Stimulated activated CD4-positive, alpha-beta T cell treated with anti-CD3 and anti-CD28 coated beads, Interleukin-15, amount 100 ng/mL, for 1 hour (primary cell): ENCODE measurements around the gene ATXN1.

Source experiments
- DNase-seq, 2 donors: peaks; one replicate each; pipeline ENCODE4 v3.0.0-alpha.2; 2020; ENCODE audit warnings: low read depth in 1 of 2, low spot score in 1 of 2

The ATXN1 gene

DNA sequence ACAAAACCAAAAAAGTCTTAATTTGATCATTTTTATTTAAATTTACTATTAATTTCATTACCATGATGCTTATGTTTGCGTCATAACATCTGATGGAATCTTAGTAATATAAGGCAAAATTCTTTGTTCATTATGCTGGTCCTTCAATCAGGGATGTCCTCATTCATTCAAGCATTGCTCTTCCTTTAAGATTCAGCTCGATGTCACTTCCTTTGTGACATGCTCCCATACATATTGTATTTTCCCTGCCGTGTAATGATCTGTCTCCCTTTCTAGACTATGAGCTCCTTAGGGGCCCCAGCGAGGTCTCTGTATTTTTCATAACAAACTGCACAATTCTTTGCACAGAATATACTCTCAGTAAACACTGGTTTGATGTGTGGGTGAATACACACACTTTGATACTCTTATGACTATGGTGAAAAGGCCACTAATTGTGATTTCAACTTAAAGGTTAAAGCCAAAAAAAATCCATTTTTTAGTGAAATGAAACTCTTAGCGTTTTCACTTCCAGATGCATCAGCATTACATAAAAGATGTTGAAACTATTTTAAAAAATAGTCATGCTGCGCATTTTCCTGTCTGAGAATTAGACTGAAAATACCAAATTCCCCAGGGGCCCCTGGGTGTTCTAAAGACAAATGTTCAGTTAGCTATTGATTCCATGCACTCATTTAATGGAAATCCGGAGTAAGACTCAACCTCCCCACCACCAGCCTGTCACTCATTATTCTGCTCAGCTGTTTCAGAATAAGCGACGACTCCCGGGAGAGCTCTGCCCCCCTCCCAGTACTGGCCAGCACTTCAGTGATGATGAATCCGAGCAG is 169.7 kb downstream of the ATXN1 start:
- no peak for DNase-seq

DNA sequence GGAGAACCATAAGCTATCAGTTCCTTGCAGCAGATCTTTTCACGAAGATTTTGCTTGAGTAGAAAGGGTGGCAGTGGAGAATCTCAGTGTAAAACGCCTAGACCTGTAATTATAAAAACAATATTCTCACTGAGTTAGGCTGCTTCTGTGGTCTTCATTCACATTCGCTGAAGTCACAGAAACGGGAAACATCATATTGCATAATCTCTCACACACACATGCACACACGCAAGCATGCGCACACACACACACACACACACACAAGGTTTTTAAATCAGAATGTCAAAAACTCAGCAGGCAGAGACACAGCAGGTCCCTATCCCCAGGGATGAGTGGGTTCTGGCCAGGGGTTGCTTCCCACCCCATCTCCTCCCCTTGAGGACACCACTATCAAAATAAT is 175.5 kb downstream of the ATXN1 start:
- DNase-seq: no peak

DNA sequence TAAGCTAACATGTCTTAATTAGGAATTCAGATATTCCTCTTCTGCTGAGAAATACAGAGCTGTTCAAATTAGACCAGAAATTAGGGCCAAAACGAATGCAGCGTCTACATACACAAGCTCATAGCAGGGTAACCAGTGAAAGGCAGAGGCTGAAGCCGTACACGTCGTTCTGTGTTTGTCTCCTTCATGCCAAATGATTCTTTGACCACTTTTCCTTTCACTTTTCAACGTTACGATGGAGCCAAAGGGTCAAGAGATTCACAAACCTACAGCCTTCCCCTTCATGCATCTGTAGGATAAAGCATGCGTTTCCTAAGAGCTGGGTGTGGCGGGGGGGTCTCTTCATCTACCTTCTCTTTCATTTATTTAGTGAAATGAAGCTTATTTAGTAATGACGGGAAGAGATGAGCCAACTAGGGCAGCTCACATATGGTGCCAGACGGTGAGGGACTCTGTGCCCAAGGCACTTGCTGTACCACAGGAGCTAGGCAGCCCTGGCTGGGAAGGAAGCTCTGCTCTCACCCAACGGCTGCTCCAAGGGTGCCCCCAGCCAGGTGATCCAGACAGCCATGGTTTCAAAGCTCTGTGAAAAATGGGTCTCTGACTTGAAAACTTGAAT is 178.0 kb downstream of the ATXN1 start:
- no peak for DNase-seq

GRCh38 chr6:16582446-16583143 is 178.7 kb downstream of the ATXN1 start:
- no peak for DNase-seq

GRCh38 chr6:16578695-16579285 is 182.5 kb downstream of the ATXN1 start:
- no peak for DNase-seq

- DNase-seq: no peak
Measured at GRCh38 chr6:16576451-16577368, 184.6 kb downstream of the ATXN1 start.

GRCh38 chr6:16575655-16576054 is 185.6 kb downstream of the ATXN1 start:
- no peak for DNase-seq

GRCh38 chr6:16572943-16573342 is 188.3 kb downstream of the ATXN1 start:
- DNase-seq: no peak

- DNase-seq: no peak
Measured at GRCh38 chr6:16572317-16572716, 188.9 kb downstream of the ATXN1 start.

DNA sequence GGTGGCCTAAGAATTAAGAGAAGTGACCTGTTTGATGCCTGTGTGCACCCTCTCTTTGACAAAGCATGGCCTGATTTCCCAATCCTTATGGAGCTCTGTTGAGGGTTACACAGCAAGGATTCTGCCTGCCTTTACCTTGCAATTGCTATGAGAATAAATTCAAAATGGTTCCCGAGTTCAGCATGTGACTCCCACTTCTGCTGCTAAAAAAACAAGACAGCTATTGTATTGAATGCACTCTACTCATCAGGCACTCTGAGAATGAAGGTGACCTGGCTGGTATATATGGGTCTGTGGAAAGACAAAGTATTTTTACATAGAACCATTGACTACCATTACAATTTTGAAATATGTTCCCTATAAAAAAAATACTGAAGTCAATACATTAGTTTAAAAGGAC is 190.3 kb downstream of the ATXN1 start:
- DNase-seq: no peak

DNA sequence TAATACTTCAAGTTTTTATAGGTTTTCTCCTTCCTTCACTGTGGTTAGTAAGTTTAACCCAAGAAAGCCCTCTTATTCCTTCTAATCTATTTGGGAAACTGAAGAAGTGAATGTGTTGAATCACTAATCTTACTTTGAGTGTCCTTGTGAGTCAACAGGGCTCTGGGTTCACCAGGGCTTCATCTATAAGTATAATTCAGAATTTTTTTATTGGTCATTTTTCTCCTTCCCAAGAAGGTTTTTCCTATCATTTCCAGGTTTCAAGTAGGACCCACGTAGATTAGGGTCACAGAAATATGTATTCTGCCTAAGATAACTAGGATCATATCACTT is 191.1 kb downstream of the ATXN1 start:
- DNase-seq: no peak

DNA sequence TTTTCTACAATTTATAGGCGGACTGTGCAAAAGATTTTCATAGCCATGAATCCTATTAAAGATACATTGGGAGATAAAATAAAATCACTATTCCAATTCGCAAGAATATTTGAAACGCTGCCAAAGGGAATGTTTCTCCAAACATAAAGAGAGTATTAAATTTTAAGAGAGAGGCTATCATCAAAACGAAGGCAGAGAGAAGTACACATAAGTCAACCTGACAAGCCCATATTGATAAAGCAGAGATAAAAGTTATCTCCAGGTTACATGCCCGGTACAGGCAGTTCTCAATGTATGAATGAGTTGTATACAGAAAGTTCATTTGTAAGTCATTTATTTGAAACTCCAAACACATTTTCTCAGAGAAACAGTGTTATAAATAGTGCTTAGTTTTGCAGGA is 193.1 kb downstream of the ATXN1 start:
- DNase-seq: no peak

DNA sequence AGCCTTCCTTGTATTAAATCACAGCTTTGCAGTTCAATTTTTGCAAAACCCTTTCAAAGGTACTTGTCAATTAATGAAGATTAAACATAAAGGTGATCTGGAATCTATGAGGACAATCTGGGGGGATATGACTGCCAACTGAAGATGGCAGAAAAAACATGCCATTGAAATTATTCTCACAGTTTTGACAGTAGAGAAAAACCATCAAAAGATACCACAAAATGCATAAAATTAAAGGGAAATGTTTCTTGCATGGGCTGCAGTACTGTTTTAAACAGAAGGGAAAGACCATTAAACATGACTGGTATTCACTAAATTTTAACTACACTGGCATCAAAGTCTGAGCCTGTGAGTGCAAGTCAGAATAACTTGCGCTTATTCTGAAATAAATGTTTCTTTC is 194.2 kb downstream of the ATXN1 start:
- no peak for DNase-seq

- no peak for DNase-seq
Measured at GRCh38 chr6:16564436-16564835, 196.8 kb downstream of the ATXN1 start.

DNA sequence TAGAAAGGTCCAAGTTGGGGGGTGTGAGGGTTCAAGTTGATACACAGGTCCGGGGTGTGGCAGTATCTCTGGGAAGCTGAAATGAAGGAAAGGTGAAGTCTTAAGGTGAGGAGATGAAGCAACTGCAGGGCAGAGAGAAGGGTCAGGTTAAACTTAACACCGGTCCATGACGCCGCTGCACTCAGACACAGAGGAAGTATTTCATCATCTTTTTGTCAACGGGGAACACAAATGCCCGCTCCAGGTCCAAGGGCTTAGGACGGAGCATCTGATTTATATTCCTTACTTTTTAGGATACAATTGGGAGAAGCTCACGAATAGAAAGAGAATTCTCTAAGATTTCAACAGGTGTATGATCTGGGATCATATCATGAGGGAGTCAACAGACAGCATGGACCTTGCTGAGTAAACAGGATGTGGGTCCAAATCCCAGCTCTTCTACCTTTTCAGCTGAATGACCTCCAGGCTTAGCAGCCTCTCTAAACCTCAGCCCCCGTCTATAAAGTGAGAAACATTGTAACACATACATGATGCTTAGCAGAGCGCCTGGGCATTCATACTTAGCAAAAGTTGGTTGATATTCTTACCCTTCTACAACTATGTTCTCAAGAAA is 197.5 kb downstream of the ATXN1 start:
- DNase-seq: no peak

DNA sequence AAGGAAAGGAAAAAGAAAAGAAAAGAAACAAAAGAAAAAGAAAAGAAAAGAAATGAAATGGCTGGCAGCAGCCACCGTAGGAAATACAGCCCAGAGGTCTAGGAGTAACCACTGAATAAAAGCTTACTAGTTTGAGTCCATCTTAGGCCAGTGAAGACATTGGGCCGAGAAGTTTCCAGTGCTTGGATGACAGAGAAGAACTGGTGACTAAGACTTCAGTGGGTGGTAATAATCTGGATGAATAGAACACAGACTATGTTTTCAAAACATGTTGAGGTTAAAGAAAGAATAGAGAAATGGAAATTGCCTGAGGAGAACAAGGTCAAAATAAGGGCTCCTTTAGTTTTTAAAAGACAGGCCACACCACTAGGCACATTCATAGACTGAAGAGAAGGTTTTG is 198.8 kb downstream of the ATXN1 start:
- no peak for DNase-seq

DNA sequence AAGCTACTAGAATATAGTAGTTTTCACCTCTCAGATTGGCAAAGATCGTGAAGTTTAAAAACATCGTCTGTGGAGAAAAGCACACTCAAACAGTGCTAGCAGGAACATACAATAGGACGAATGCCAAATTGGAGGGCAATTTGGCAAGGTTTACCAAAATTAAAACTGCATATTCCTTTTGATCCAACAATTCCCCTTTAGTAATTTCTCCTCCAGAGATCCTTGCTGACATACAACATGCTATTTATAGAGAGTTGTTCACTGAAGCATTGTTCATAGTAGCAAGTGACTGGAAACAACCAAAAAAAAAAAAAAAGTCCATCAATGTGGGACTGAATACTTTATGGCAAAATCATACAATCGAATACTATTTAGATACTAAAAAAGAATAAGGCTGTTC is 202.2 kb downstream of the ATXN1 start:
- DNase-seq: no peak

GRCh38 chr6:16555550-16555949 is 205.7 kb downstream of the ATXN1 start:
- no peak for DNase-seq

- DNase-seq: no peak
Measured at GRCh38 chr6:16553531-16553930, 207.7 kb downstream of the ATXN1 start.

DNA sequence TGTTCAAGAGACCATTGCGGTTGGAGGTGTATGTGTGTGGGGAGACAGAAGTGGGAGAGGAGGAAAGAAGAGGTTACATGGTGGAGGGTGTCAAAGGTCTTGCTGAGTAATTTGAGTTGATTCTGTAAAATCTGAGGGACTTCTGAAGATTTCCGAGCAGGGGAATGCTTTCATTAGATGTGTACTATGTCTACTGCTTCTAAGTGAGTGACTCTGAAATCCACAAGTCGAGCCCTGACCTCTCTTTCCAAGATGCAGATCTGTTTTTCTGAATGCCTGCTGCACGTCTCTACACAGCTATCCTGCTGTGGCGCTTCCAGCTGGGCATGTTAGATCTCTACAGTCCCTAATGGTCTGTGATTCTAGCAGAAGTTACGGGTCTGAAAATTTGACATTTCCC is 209.8 kb downstream of the ATXN1 start:
- DNase-seq: no peak

GRCh38 chr6:16548121-16548520 is 213.1 kb downstream of the ATXN1 start:
- no peak for DNase-seq
